GM04504 (cell line): Measurements from ENCODE around the gene DDIT3.

ENCODE experiments used
- DNase-seq: peaks from one replicate; pipeline ENCODE4 v3.0.0-alpha.2; 2012; ENCODE audit warnings: low read depth

DDIT3 gene

GRCh38 chr12:57467915-57468314, 52.4 kb downstream of the DDIT3 start:
- no peak for DNase-seq

- DNase-seq, result no peak
Measured at GRCh38 chr12:57467212-57467874, 53.0 kb downstream of the DDIT3 start.
